Effector memory CD8-positive, alpha-beta T cell (primary cell): ENCODE results near the gene LYG2.
"Not testable (repeated sequence)": the region's sequence is repeated elsewhere in the genome, so short reads cannot be mapped to it uniquely, and the experiment has no call there.

Source experiments
- ATAC-seq: fragments of 150-1000 bp; cut with Tn5 transposase; replicated peaks from 2 replicates; pipeline ENCODE4 v1.10.0; 2021; ENCODE audit warnings: mild to moderate bottlenecking, moderate library complexity
- DNase-seq, 3 experiments: peaks; one replicate each; pipeline ENCODE4 v3.0.0; 2021
- H3K27ac Mint-ChIP-seq, 2 donors: one replicate each; pipeline ENCODE4 v1.8.0; 2022; ENCODE audit warnings: mild to moderate bottlenecking in 2 of 2, mixed read lengths in 2 of 2, moderate library complexity in 2 of 2
- H3K27me3 Mint-ChIP-seq, 2 donors: one replicate each; pipeline ENCODE4 v1.8.0; 2022; ENCODE audit warnings: mixed read lengths in 2 of 2
- H3K36me3 Mint-ChIP-seq: one replicate; pipeline ENCODE4 v1.8.0; 2022; ENCODE audit warnings: mild to moderate bottlenecking, moderate library complexity, mixed read lengths; ENCODE audit not compliant: insufficient read depth
- H3K4me1 Mint-ChIP-seq, 2 donors: one replicate each; pipeline ENCODE4 v1.8.0; 2022; ENCODE audit warnings: low read depth in 2 of 2, mixed read lengths in 2 of 2
- H3K4me3 Mint-ChIP-seq, 2 donors: one replicate each; pipeline ENCODE4 v1.8.0; 2022; ENCODE audit warnings: mild to moderate bottlenecking in 2 of 2, mixed read lengths in 2 of 2, moderate library complexity in 2 of 2
- H3K9me3 Mint-ChIP-seq, 2 donors: one replicate each; pipeline ENCODE4 v1.8.0; 2022; ENCODE audit warnings: mixed read lengths in 2 of 2

The LYG2 gene

DNA sequence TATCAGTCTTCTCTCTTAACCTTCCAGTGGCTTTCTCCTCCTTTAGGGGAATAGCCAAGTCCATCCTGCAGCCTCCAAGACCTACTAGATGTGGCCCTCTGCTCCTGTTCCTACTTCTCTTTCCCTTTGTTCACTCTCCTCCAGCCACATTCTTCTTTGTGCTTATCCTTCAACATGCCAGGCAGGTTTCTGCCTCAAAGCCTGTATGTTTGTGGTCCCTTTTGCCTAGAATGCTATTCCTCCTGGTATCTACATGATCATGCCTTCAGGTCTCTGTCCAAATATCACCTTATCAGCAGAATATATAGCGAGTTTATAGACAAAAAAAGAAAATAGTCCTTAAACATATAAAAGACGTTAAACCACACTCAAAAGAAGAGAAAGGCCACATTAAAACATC, 5.5 kb downstream of the LYG2 start:
- Mint-ChIP-seq H3K27ac (no peak overlapping the region), H3K4me3 (no peak overlapping the region), H3K9me3 (no peaks in the 10 kb centered on the region), H3K4me1 (no peaks in the 10 kb centered on the region), H3K27me3 (no peaks in the 10 kb centered on the region), H3K36me3 (no peaks in the 10 kb centered on the region)
- DNase-seq (no peak), ATAC-seq (no peak)

GRCh38 chr2:99242151-99242550, 13.3 kb downstream of the LYG2 start:
- H3K27me3 Mint-ChIP-seq: no peaks in the 10 kb centered on the region
- no peak overlapping the region for H3K4me3 Mint-ChIP-seq
- DNase-seq: no peak
- ATAC-seq: no peak
- peaks cover 2% of the 10 kb centered on the region for H3K36me3 Mint-ChIP-seq
- H3K27ac Mint-ChIP-seq: no peak overlapping the region
- no peaks in the 10 kb centered on the region for H3K4me1 Mint-ChIP-seq
- H3K9me3 Mint-ChIP-seq: no peaks in the 10 kb centered on the region

GRCh38 chr2:99240431-99240830, 15.0 kb downstream of the LYG2 start:
- Mint-ChIP-seq H3K36me3 (peaks cover 2% of the 10 kb centered on the region), H3K27me3 (no peaks in the 10 kb centered on the region), H3K4me1 (no peaks in the 10 kb centered on the region), H3K4me3 (no peak overlapping the region), H3K27ac (no peak overlapping the region), H3K9me3 (no peaks in the 10 kb centered on the region)
- DNase-seq: no peak
- ATAC-seq: no peak

DNA sequence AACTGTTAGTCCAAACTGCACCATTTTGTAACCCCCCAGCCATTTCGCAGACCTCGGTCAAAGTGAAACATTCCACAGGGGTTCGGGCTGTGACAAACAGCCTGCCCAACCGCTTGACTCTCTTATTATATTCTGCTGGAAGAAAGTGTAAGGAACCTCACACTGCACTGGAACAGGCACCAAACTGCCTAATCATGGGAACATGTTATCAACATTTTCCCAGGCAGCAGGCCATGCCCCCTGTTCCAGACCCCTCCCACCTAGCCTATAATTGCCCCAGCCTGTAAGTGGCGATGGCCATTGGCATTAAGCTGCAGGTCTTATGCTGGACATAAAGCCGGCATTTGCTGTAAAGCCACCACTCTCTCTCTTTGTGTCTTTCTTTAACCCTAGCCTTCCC, 16.9 kb downstream of the LYG2 start:
- peaks cover 0 to 1% of the 10 kb centered on the region in 2 donors for H3K9me3 Mint-ChIP-seq

DNA sequence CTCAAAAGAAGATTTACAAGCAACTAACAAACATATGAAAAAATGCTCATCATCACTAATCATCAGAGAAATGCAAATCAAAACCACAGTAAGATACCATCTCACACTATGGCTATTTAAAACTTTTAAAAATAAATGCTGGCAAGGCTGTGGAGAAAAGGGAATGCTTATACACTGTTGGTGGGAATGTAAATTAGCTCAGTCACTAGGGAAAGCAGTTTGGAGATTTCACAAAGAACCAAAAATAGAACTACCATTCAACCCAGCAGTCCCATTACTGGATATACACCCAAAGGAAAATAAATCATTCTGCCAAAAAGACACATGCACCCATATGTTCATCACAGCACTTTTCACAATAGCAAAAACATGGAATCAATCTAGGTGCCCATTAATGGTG, 22.3 kb downstream of the LYG2 start:
- H3K27ac Mint-ChIP-seq, ATAC-seq: not testable (repeated sequence)

More for the DNA sequence above, 16.9 kb downstream of the LYG2 start:
- Mint-ChIP-seq H3K27ac (no peak overlapping the region), H3K27me3 (no peaks in the 10 kb centered on the region), H3K4me1 (no peaks in the 10 kb centered on the region), H3K4me3 (no peak overlapping the region), H3K36me3 (peaks cover 2% of the 10 kb centered on the region)
- DNase-seq: no peak
- ATAC-seq: no peak

DNA sequence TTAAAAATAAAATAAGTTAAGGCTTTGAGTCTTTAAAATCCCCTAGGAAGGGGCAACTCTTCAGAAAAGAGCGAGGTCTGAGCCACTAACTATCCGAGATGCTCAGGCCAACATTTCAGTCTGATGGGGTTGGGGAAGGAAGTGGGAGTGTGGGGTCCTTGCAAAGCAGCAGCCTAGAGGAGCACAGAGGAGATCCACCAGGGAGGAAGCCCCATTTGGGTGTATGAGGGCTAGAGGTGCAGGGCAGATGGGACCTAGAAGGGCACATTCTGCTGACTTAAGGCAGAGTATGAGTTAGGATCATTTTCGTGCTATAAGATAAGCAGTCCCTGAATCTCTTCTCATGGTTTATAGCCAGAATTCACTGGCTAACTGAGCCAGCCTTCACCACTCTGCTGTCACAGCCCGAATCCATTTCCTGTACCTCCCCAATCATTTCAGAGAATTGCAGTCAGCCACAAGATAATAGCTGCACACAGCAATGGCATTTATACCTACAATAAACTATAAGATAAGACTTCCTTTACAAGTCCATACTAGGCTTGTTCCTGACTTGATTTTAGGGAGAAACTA, 37.5 kb downstream of the LYG2 start:
- Mint-ChIP-seq H3K36me3 (peaks cover 4% of the 10 kb centered on the region), H3K4me1 (no peaks in the 10 kb centered on the region), H3K27me3 (no peaks in the 10 kb centered on the region), H3K27ac (no peak overlapping the region), H3K4me3 (no peak overlapping the region), H3K9me3 (peaks cover 0 to 2% of the 10 kb centered on the region in 2 donors)
- no peak for ATAC-seq
- no peak for DNase-seq

More for the DNA sequence above, 22.3 kb downstream of the LYG2 start:
- not testable (repeated sequence) for H3K27me3 Mint-ChIP-seq, H3K4me1 Mint-ChIP-seq, DNase-seq, H3K36me3 Mint-ChIP-seq, H3K4me3 Mint-ChIP-seq
- H3K9me3 Mint-ChIP-seq: peaks cover 1 to 13% of the 10 kb centered on the region in 2 donors

DNA sequence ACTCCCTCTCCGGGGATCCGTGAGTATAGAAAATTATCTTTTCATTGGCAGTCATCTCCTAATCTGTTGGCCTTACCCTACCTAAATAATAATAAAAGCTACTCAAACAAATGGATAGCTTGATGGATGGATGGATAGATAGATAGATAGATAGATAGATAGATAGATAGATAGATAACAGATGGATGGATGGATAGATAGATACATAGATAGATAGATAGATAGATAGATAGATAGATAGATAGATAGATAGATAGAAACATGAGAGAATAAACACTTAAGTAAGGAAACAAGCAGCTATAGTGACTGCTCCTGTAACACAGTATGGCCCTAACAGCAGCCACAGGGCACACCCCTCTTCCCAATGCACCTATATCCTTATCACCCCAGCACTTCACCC, 39.4 kb downstream of the LYG2 start:
- DNase-seq (no peak), ATAC-seq (no peak)
- no peaks in the 10 kb centered on the region for H3K36me3 Mint-ChIP-seq
- no peaks in the 10 kb centered on the region for H3K27me3 Mint-ChIP-seq
- no peaks in the 10 kb centered on the region for H3K4me1 Mint-ChIP-seq
- H3K9me3 Mint-ChIP-seq: peaks cover 0 to 2% of the 10 kb centered on the region in 2 donors
- no peak overlapping the region for H3K4me3 Mint-ChIP-seq
- no peak overlapping the region for H3K27ac Mint-ChIP-seq

DNA sequence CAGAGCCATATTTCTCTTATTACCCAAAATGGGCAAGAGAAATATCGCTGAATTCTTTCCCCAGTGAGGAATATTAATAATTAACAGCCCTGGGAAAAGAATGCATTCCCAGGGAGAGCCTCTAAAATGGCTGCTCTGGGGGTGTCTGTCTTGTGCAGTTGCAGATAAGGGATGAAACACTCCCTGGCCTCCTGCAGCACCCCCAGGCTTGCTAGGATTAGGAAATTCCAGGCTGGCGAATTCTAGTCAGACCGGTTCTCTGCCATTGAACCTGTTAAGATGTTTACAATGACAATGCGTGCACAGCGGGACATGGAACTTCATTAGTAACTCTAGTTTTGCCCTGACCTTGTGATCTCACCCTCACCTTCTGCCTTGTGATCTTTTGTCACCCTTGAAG, 50.0 kb downstream of the LYG2 start:
- H3K36me3 Mint-ChIP-seq: peaks cover 8% of the 10 kb centered on the region
- H3K27ac Mint-ChIP-seq: no peak overlapping the region
- H3K4me3 Mint-ChIP-seq: no peak overlapping the region
- ATAC-seq: no peak
- H3K27me3 Mint-ChIP-seq: no peaks in the 10 kb centered on the region
- no peak for DNase-seq
- no peaks in the 10 kb centered on the region for H3K9me3 Mint-ChIP-seq
- H3K4me1 Mint-ChIP-seq: no peaks in the 10 kb centered on the region

GRCh38 chr2:99201959-99202678, 53.3 kb downstream of the LYG2 start:
- Mint-ChIP-seq H3K4me1 (peaks cover 0 to 3% of the 10 kb centered on the region in 2 donors), H3K27me3 (no peaks in the 10 kb centered on the region), H3K9me3 (no peaks in the 10 kb centered on the region), H3K36me3 (peaks cover 13% of the 10 kb centered on the region), H3K27ac (peak overlapping the region; percentile 44 to 50), H3K4me3 (no peak overlapping the region)
- DNase-seq (no peak), ATAC-seq (no peak)

DNA sequence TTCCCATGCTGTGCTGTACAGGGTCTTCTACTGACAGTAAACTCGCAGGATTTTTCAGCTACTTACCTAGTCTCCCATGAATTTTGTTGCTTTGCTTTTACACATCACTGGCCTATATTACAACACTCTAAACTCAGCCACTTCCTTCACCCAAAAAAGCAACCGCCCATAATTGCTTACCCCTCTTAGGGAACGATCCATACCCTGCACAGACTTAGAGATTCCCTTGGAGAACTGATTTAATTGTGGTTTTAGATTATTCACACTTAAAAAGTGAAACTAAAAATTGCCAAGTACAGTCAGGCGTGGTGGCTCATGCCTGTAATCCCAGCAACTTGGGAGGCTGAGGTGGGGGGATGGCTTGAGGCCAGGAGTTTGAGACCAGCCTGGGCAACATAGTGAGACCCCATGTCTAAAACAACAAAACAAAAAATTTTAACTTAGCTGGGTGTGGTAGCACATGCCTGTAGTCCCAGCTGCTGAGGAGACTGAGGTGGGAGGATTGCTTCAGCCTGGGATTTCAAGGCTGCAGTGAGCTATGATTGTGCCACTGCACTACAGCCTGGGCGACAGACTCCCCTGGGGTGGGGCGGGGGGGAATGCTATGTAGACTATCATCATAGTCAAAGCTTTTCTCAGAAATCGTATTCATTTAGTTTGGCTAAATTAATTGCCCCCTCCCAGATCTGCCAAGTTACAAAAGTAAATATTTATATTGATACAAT, 55.2 kb downstream of the LYG2 start:
- peak overlapping the region; percentile 72 to 84 for H3K27ac Mint-ChIP-seq
- H3K36me3 Mint-ChIP-seq: peaks cover 27% of the 10 kb centered on the region
- no peak overlapping the region for H3K4me3 Mint-ChIP-seq
- no peak for DNase-seq
- no peak for ATAC-seq
- H3K9me3 Mint-ChIP-seq: no peaks in the 10 kb centered on the region
- H3K4me1 Mint-ChIP-seq: peaks cover 0 to 3% of the 10 kb centered on the region in 2 donors
- H3K27me3 Mint-ChIP-seq: no peaks in the 10 kb centered on the region

GRCh38 chr2:99198103-99198841, 57.2 kb downstream of the LYG2 start:
- no peaks in the 10 kb centered on the region for H3K27me3 Mint-ChIP-seq
- H3K9me3 Mint-ChIP-seq: no peaks in the 10 kb centered on the region
- no peak for ATAC-seq
- H3K27ac Mint-ChIP-seq: peak overlapping the region in 1 of 2 donors; percentile 25
- no peak overlapping the region for H3K4me3 Mint-ChIP-seq
- peaks cover 37% of the 10 kb centered on the region for H3K36me3 Mint-ChIP-seq
- peaks cover 0 to 3% of the 10 kb centered on the region in 2 donors for H3K4me1 Mint-ChIP-seq
- DNase-seq: no peak

DNA sequence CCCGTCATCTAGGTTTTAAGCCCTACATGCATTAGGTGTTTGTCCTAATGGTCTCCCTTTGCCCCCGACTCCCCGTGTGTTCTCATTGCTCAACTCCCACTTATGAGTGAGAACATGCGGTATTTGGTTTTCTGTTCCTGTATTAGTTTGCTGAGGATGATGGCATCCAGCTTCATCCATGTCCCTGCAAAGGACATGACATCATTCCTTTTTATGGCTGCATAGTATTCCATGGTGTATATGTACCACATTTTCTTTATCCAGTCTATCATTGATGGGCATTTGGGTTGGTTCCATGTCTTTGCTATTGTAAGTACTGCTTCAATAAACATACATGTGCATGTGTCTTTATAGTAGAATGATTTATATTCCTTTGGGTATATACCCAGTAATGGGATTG, 63.1 kb downstream of the LYG2 start:
- H3K27ac Mint-ChIP-seq: peak overlapping the region in 1 of 2 donors; percentile 39

More for the DNA sequence above, 63.1 kb downstream of the LYG2 start:
- peaks cover 62% of the 10 kb centered on the region for H3K36me3 Mint-ChIP-seq
- H3K4me1 Mint-ChIP-seq: peaks cover 0 to 13% of the 10 kb centered on the region in 2 donors
- not testable (repeated sequence) for H3K4me3 Mint-ChIP-seq, H3K9me3 Mint-ChIP-seq, H3K27me3 Mint-ChIP-seq, ATAC-seq, DNase-seq
